ENCODE results near the gene FKTN. TPM values are rescaled to one million over a fixed set of nuclear protein-coding genes. Genes with fewer than 3 reads are reported as not detected.
A peak's percentile ranks its signal among the peaks of the same experiment; 100 is the strongest.
"Not testable (repeated sequence)": the region's sequence is repeated elsewhere in the genome, so short reads cannot be mapped to it uniquely, and the experiment has no call there.

FKTN gene
- 8.9 and 18.6 TPM in 2 replicates for total RNA-seq (2014; rRNA removed; shearing (Covaris generic))

DNA sequence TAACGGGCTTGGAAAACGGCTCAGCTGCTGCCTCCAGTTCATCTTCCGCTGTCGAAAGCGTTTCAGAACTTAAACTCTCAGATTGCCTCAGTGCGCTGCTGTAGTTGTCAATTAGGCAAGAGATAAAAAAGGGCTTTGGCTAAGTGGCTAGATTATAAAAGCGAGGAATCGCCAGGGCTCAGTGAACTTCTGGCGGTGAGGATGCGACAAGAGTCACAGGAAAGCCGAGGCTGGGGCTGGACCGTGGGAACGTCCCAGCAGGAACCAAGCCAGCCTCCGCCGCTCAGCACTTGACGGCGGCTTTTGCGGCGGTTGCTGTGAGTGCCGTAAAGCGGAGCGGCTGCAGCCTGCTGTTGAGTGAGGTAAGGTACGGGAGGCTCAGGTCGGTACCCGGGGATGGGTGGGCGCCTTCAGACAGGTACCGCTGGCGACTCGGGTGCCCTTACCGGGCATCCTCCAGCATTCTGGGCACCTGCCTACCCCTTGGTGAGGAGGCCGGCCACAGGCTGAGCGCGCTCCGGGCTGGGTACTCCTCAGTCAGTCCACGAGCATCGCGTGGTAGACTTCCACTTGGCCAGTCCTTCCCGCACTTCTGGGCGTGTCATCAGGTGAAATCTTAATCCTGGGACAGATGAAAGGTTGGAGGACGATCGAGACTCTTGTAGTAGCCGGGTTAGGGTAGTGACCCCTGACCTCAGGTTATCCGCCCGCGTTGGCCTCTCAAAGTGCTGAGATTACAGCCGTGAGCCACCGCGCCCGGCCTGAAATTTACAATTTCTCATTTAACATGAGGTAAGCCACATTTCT lies at the start of gene FKTN:
Gene FKTN (plus strand): TSS at position 328 of the 807 bp plus-strand sequence. CDS start 16,902 bp downstream, outside the sequence.
- Histone ChIP-seq H3K27me3 (ENCODE audit: control insufficient read depth, insufficient read depth, low read length) (peaks cover 3% of the 10 kb centered on the region; the same call in 1 of the 2 replicates), H3K36me3 (replicated peaks; ENCODE audit: control insufficient read depth, insufficient read depth, low read length) (no peaks in the 10 kb centered on the region), H3K4me3 (ENCODE audit: insufficient read depth, low read depth, low read length) (peak within 1 kb of the TSS; percentile 90)
- DNase-seq = peak; percentile 88

- no peak for DNase-seq
- H3K27me3 ChIP-seq (ENCODE audit: control insufficient read depth, insufficient read depth, low read length) = no peaks in the 10 kb centered on the region
- no peak overlapping the region for H3K4me3 ChIP-seq (ENCODE audit: insufficient read depth, low read depth, low read length)
- H3K36me3 ChIP-seq (replicated peaks; ENCODE audit: control insufficient read depth, insufficient read depth, low read length) = no peaks in the 10 kb centered on the region; the same call in 1 of the 2 replicates
These were observed 49.4 kb upstream of the FKTN start for GRCh38 chr9:105508530-105508929.

GRCh38 chr9:105510024-105510423 lies 47.9 kb upstream of the FKTN start:
- Histone ChIP-seq H3K27me3 (ENCODE audit: control insufficient read depth, insufficient read depth, low read length) (no peaks in the 10 kb centered on the region), H3K4me3 (ENCODE audit: insufficient read depth, low read depth, low read length) (no peak overlapping the region), H3K36me3 (replicated peaks; ENCODE audit: control insufficient read depth, insufficient read depth, low read length) (no peaks in the 10 kb centered on the region)
- DNase-seq = no peak

- H3K36me3 ChIP-seq (replicated peaks; ENCODE audit: control insufficient read depth, insufficient read depth, low read length) = no peaks in the 10 kb centered on the region
- no peak for DNase-seq
- no peak overlapping the region for H3K4me3 ChIP-seq (ENCODE audit: insufficient read depth, low read depth, low read length)
- no peaks in the 10 kb centered on the region for H3K27me3 ChIP-seq (ENCODE audit: control insufficient read depth, insufficient read depth, low read length)
These were observed 46.5 kb upstream of the FKTN start for GRCh38 chr9:105511446-105511845.

GRCh38 chr9:105515811-105516413 lies 42.0 kb upstream of the FKTN start:
- DNase-seq = peak; percentile 11
- Histone ChIP-seq H3K4me3 (ENCODE audit: insufficient read depth, low read depth, low read length) (no peak overlapping the region), H3K36me3 (replicated peaks; ENCODE audit: control insufficient read depth, insufficient read depth, low read length) (no peaks in the 10 kb centered on the region), H3K27me3 (ENCODE audit: control insufficient read depth, insufficient read depth, low read length) (no peaks in the 10 kb centered on the region)

GRCh38 chr9:105519710-105520369 lies 38.1 kb upstream of the FKTN start:
- H3K36me3 ChIP-seq (replicated peaks; ENCODE audit: control insufficient read depth, insufficient read depth, low read length); H3K27me3 ChIP-seq (ENCODE audit: control insufficient read depth, insufficient read depth, low read length): not testable (repeated sequence)
- H3K4me3 ChIP-seq (ENCODE audit: insufficient read depth, low read depth, low read length) = peak overlapping the region; percentile 21
- peak; percentile 28 for DNase-seq

DNA sequence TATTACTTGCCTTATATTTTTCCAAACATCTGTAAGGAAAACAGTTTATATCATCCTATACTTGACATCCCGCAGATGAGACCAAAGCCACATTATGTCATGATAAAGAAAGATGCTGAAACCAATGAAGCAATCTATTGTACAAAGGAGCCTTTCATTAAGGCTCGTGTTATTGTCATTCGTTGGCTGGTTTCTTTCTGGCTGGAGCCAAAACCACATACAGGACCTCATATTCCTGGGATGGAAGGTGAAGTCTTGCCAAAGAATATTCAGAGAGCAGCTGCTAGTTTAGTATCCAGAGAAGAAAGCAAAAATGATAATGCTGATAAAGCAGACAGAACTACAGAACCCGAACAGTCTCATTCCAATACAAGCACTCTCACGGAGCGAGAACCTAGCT lies 36.9 kb upstream of the FKTN start:
- H3K36me3 ChIP-seq (replicated peaks; ENCODE audit: control insufficient read depth, insufficient read depth, low read length); H3K27me3 ChIP-seq (ENCODE audit: control insufficient read depth, insufficient read depth, low read length); DNase-seq; H3K4me3 ChIP-seq (ENCODE audit: insufficient read depth, low read depth, low read length): not testable (repeated sequence)

- not testable (repeated sequence) for H3K27me3 ChIP-seq (ENCODE audit: control insufficient read depth, insufficient read depth, low read length); DNase-seq; H3K36me3 ChIP-seq (replicated peaks; ENCODE audit: control insufficient read depth, insufficient read depth, low read length); H3K4me3 ChIP-seq (ENCODE audit: insufficient read depth, low read depth, low read length)
These were observed 35.1 kb upstream of the FKTN start for GRCh38 chr9:105522618-105523385.

GRCh38 chr9:105531530-105531929 lies 26.4 kb upstream of the FKTN start:
- Histone ChIP-seq H3K36me3 (replicated peaks; ENCODE audit: control insufficient read depth, insufficient read depth, low read length) (no peaks in the 10 kb centered on the region; the same call in 1 of the 2 replicates), H3K27me3 (ENCODE audit: control insufficient read depth, insufficient read depth, low read length) (no peaks in the 10 kb centered on the region), H3K4me3 (ENCODE audit: insufficient read depth, low read depth, low read length) (no peak overlapping the region)
- DNase-seq = no peak

DNA sequence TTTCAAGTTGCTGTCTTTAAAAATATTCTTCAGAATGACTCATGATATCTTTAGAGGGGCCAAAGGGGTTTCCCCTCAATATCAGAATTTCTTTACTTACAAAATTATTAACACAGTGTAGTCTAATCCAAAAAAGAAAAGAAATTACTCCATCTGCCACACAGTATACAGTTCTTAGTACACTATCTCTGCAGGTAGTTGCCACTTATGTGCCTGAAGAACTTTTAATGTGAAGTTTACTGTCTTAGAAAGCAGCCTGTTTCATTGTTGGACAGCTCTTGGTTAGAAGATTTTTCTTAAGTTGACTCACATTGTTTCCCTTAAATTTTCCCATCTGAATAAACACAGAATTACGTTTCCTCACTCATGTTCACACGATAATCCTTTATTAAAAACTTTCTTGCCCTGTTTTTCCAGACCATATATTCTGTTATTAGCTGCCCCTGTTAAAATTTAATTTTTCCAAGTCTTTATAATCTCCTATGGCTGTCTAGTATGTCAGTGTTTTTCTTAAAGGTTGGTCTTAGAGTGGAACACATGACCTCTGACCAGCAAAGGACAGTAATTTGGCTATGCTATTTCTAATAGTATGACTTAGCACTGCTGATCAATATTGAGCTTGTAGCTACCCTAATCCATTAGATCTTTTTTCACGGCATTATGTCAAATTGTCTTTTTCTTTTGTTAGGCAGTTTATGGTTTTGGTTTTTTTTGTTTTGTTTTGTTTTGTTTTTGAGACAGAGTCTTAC lies 21.8 kb upstream of the FKTN start:
- H3K4me3 ChIP-seq (ENCODE audit: insufficient read depth, low read depth, low read length) = no peak overlapping the region
- DNase-seq = no peak
- no peaks in the 10 kb centered on the region for H3K27me3 ChIP-seq (ENCODE audit: control insufficient read depth, insufficient read depth, low read length)
- no peaks in the 10 kb centered on the region; the same call in 1 of the 2 replicates for H3K36me3 ChIP-seq (replicated peaks; ENCODE audit: control insufficient read depth, insufficient read depth, low read length)

- H3K4me3 ChIP-seq (ENCODE audit: insufficient read depth, low read depth, low read length) = no peak overlapping the region
- DNase-seq = no peak
- no peaks in the 10 kb centered on the region for H3K27me3 ChIP-seq (ENCODE audit: control insufficient read depth, insufficient read depth, low read length)
- no peaks in the 10 kb centered on the region for H3K36me3 ChIP-seq (replicated peaks; ENCODE audit: control insufficient read depth, insufficient read depth, low read length)
These were observed 18.5 kb upstream of the FKTN start for GRCh38 chr9:105539452-105539851.

DNA sequence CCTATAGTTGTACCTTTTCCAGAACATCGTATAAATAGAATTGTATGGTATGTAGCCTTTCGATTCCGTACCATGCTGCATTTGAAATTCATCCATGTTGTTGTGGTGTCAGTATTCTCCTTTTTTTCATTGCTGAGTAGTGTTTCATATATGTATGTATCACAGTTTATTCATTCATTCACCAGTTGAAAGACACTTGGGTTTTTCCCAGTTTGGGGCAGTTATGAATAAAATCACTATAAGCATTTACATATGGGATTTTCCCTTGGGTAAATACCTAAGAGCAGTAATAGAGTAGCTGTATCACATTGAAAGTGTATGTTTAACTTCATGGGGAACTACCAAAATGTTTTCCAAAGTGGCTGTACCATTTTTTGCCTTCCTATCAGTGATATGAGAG lies 16.1 kb upstream of the FKTN start:
- Histone ChIP-seq H3K36me3 (replicated peaks; ENCODE audit: control insufficient read depth, insufficient read depth, low read length) (no peaks in the 10 kb centered on the region), H3K27me3 (ENCODE audit: control insufficient read depth, insufficient read depth, low read length) (no peaks in the 10 kb centered on the region), H3K4me3 (ENCODE audit: insufficient read depth, low read depth, low read length) (no peak overlapping the region)
- no peak for DNase-seq

GRCh38 chr9:105554042-105554441 lies 3.9 kb upstream of the FKTN start:
- DNase-seq = no peak
- H3K36me3 ChIP-seq (replicated peaks; ENCODE audit: control insufficient read depth, insufficient read depth, low read length) = no peaks in the 10 kb centered on the region
- peaks cover 3% of the 10 kb centered on the region; the same call in 1 of the 2 replicates for H3K27me3 ChIP-seq (ENCODE audit: control insufficient read depth, insufficient read depth, low read length)
- no peak overlapping the region for H3K4me3 ChIP-seq (ENCODE audit: insufficient read depth, low read depth, low read length)

GRCh38 chr9:105572455-105572854 lies 14.5 kb downstream of the FKTN start:
- Histone ChIP-seq H3K4me3 (ENCODE audit: insufficient read depth, low read depth, low read length) (no peak overlapping the region), H3K27me3 (ENCODE audit: control insufficient read depth, insufficient read depth, low read length) (no peaks in the 10 kb centered on the region), H3K36me3 (replicated peaks; ENCODE audit: control insufficient read depth, insufficient read depth, low read length) (no peaks in the 10 kb centered on the region)
- DNase-seq = no peak

Data from H7 (cell line).